WTC11 (cell line): Measurements from ENCODE around the gene C1R. TPM values are rescaled to one million over a fixed set of nuclear protein-coding genes. Genes with fewer than 3 reads are reported as not detected.

Experiments
- ATAC-seq: fragments of 200-7000 bp; cut with Tn5 transposase; 2 replicates; pipeline ENCODE4 v1.10.0; 2021; ENCODE audit warnings: mild to moderate bottlenecking, moderate library complexity
- CTCF ChIA-PET: fragments of 300-600 bp; sonication (Branson Sonifier 250); formaldehyde crosslinking; loops from one replicate; lab custom pipeline; 2021; ENCODE audit warnings: antibody characterized with exemption; lab: Charles Lee
- POLR2A ChIA-PET: fragments of 350-600 bp; sonication (Branson Sonifier 250); formaldehyde crosslinking; loops from one replicate; lab custom pipeline; 2021; ENCODE audit warnings: antibody characterized with exemption; lab: Charles Lee
- DNase-seq: peaks from one replicate; pipeline ENCODE4 v3.0.0; 2021; ENCODE audit warnings: low spot score
- H3K27ac Mint-ChIP-seq: 2 replicates; pipeline ENCODE4 v1.8.0; 2021; ENCODE audit warnings: mixed read lengths
- H3K27me3 Mint-ChIP-seq: 2 replicates; pipeline ENCODE4 v1.8.0; 2021; ENCODE audit warnings: low read depth, mild to moderate bottlenecking, moderate library complexity, mixed read lengths
- H3K36me3 Mint-ChIP-seq: 2 replicates; pipeline ENCODE4 v1.8.0; 2021; ENCODE audit warnings: mixed read lengths
- H3K4me1 Mint-ChIP-seq: 2 replicates; pipeline ENCODE4 v1.8.0; 2022; ENCODE audit warnings: mixed read lengths
- H3K4me3 Mint-ChIP-seq: 2 replicates; pipeline ENCODE4 v1.8.0; 2021; ENCODE audit warnings: mild to moderate bottlenecking, moderate library complexity, mixed read lengths
- H3K9me3 Mint-ChIP-seq: 2 replicates; pipeline ENCODE4 v1.8.0; 2021; ENCODE audit warnings: mixed read lengths
- CDX4 ChIP-seq: fragments of 250-450 bp; sonication (Bioruptor Pico); IDR thresholded peaks from 2 replicates; pipeline ENCODE4 v1.9.0; 2021; ENCODE audit warnings: moderate library complexity, mild to moderate bottlenecking, inconsistent platforms, borderline replicate concordance
- CREM ChIP-seq: sonication (generic); formaldehyde crosslinking; IDR thresholded peaks from 2 replicates; pipeline ENCODE4 v1.8.1; 2022; ENCODE audit warnings: mild to moderate bottlenecking, missing genetic modification reagents, moderate library complexity
- FOXJ3 ChIP-seq: sonication (generic); formaldehyde crosslinking; IDR thresholded peaks from 2 replicates; pipeline ENCODE4 v1.9.0; 2021; ENCODE audit warnings: missing genetic modification reagents, mild to moderate bottlenecking, borderline replicate concordance
- FOXP1 ChIP-seq: sonication (generic); formaldehyde crosslinking; IDR thresholded peaks from 2 replicates; pipeline ENCODE4 v1.8.0; 2022; ENCODE audit warnings: missing genetic modification reagents, mild to moderate bottlenecking, moderate library complexity, borderline replicate concordance
- GABPB1 ChIP-seq: sonication (generic); formaldehyde crosslinking; IDR thresholded peaks from 2 replicates; pipeline ENCODE4 v1.8.1; 2023; ENCODE audit warnings: mild to moderate bottlenecking, missing genetic modification reagents
- IRF2 ChIP-seq: sonication (generic); formaldehyde crosslinking; IDR thresholded peaks from 2 replicates; pipeline ENCODE4 v1.8.0; 2022; ENCODE audit warnings: low read depth, missing genetic modification reagents, borderline replicate concordance
- MLX ChIP-seq: sonication (generic); formaldehyde crosslinking; IDR thresholded peaks from 2 replicates; pipeline ENCODE4 v1.8.1; 2023; ENCODE audit warnings: mild to moderate bottlenecking, missing genetic modification reagents, moderate library complexity
- NFATC4 ChIP-seq: fragments of 250-450 bp; sonication (Bioruptor Pico); IDR thresholded peaks from 2 replicates; pipeline ENCODE4 v1.9.0; 2021; ENCODE audit warnings: mild to moderate bottlenecking
- NFE2L1 ChIP-seq: sonication (generic); formaldehyde crosslinking; IDR thresholded peaks from 2 replicates; pipeline ENCODE4 v1.8.1; 2023; ENCODE audit warnings: missing genetic modification reagents
- NR2C2 ChIP-seq: sonication (generic); formaldehyde crosslinking; IDR thresholded peaks from 2 replicates; pipeline ENCODE4 v1.8.0; 2022; ENCODE audit warnings: mild to moderate bottlenecking, missing genetic modification reagents
- PRRX2 ChIP-seq: fragments of 250-450 bp; sonication (Bioruptor Pico); IDR thresholded peaks from 2 replicates; pipeline ENCODE4 v1.8.0; 2021; ENCODE audit warnings: mild to moderate bottlenecking
- RELA ChIP-seq: sonication (generic); formaldehyde crosslinking; IDR thresholded peaks from 2 replicates; pipeline ENCODE4 v1.8.1; 2022; ENCODE audit warnings: missing genetic modification reagents, mild to moderate bottlenecking, borderline replicate concordance
- RORB ChIP-seq: fragments of 250-450 bp; sonication (Bioruptor Pico); IDR thresholded peaks from 2 replicates; pipeline ENCODE4 v1.9.0; 2021; ENCODE audit warnings: mild to moderate bottlenecking
- SMAD3 ChIP-seq: sonication (generic); formaldehyde crosslinking; IDR thresholded peaks from 2 replicates; pipeline ENCODE4 v1.8.0; 2022; ENCODE audit warnings: missing genetic modification reagents, mild to moderate bottlenecking, borderline replicate concordance
- SOX15 ChIP-seq: fragments of 250-450 bp; sonication (Bioruptor Pico); IDR thresholded peaks from 2 replicates; pipeline ENCODE4 v1.9.0; 2021; ENCODE audit warnings: mild to moderate bottlenecking
- TCF7 ChIP-seq: sonication (generic); formaldehyde crosslinking; IDR thresholded peaks from 2 replicates; pipeline ENCODE4 v1.8.0; 2022; ENCODE audit warnings: mild to moderate bottlenecking, low read depth, missing genetic modification reagents, moderate library complexity
- TEAD1 ChIP-seq: sonication (generic); formaldehyde crosslinking; IDR thresholded peaks from 2 replicates; pipeline ENCODE4 v1.8.0; 2022; ENCODE audit warnings: mild to moderate bottlenecking, missing genetic modification reagents
- TP53 ChIP-seq: sonication (generic); formaldehyde crosslinking; IDR thresholded peaks from 2 replicates; pipeline ENCODE4 v1.8.1; 2023; ENCODE audit warnings: mild to moderate bottlenecking, missing genetic modification reagents
- ZNF138 ChIP-seq: sonication (generic); formaldehyde crosslinking; conservative IDR thresholded peaks from 2 replicates; pipeline ENCODE4 v1.8.1; 2022; ENCODE audit warnings: mild to moderate bottlenecking, moderate library complexity, missing genetic modification reagents
- ZNF232 ChIP-seq: sonication (generic); formaldehyde crosslinking; IDR thresholded peaks from 2 replicates; pipeline ENCODE4 v1.8.0; 2022; ENCODE audit warnings: mild to moderate bottlenecking, missing genetic modification reagents
- ZNF263 ChIP-seq: sonication (generic); formaldehyde crosslinking; IDR thresholded peaks from 2 replicates; pipeline ENCODE4 v1.8.1; 2022; ENCODE audit warnings: low read depth, mild to moderate bottlenecking, moderate library complexity, missing genetic modification reagents
- ZNF317 ChIP-seq: sonication (generic); formaldehyde crosslinking; IDR thresholded peaks from 2 replicates; pipeline ENCODE4 v1.8.1; 2023; ENCODE audit warnings: low read depth, mild to moderate bottlenecking, moderate library complexity, missing genetic modification reagents, borderline replicate concordance
- ZNF532 ChIP-seq: fragments of 250-450 bp; sonication (Bioruptor Pico); IDR thresholded peaks from 2 replicates; pipeline ENCODE4 v1.9.0; 2021; ENCODE audit warnings: mild to moderate bottlenecking, borderline replicate concordance
- total RNA-seq: library from RNA; stranded (reverse); gene quantifications from 3 replicates; pipeline ENCODE4 v1.2.3, GENCODE V29; 2021
- TF ChIP-seq, protein P1 (sequence below): sonication (generic); formaldehyde crosslinking; IDR thresholded peaks from 2 replicates; pipeline ENCODE4 v1.8.0; 2023; ENCODE audit warnings: missing genetic modification reagents

Gene C1R
- total RNA-seq, 1 experiment from 2014 or later, result 8.4 TPM

GRCh38 chr12:7122811-7123769 is 30.8 kb upstream of the C1R start (continued):
- TF ChIP-seq SOX15 (CRISPR knock-in tag) (no peak), ZNF138 (CRISPR knock-in tag) (no peak), TP53 (CRISPR knock-in tag) (no peak), CREM (CRISPR knock-in tag) (no peak), TCF7 (no peak)
- TF ChIP-seq, all 79 proteins: peak for 0

DNA sequence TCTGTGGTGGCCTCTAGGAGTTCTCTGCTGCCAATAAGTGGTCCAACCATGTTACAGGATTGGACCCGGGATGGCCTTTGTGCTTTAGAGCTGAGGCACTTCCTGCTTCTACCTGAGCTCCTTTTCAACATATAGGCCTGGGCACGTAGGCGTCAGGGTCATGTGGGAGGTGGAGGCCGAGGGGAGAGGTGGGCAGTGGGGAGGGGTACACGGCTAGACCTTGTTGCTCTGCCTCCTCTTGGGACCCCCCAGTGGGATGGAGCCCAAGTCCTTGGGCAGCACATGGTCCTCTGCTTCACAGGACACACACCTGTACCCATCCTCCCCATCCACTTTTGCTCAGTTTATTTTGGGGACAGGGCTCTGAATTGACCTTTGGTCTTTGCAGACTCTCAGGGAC is 29.1 kb upstream of the C1R start:
- POLR2A ChIA-PET, result no interaction called here

GRCh38 chr12:7120166-7120565 is 27.9 kb upstream of the C1R start:
- no peaks in the 10 kb centered on the region for H3K36me3 Mint-ChIP-seq

More for the DNA sequence above, 29.1 kb upstream of the C1R start:
- Mint-ChIP-seq H3K36me3 (no peaks in the 10 kb centered on the region), H3K4me1 (peaks cover 9% of the 10 kb centered on the region), H3K9me3 (no peaks in the 10 kb centered on the region), H3K27me3 (peaks cover 5% of the 10 kb centered on the region; the same call in 1 of the 2 replicates), H3K27ac (no peak overlapping the region), H3K4me3 (no peak overlapping the region)
- ATAC-seq (no peak), DNase-seq (no peak)
- CTCF ChIA-PET, result interaction anchor here (1.0 to 1.8 kb wide), 2 partner anchors 8 to 9 kb away, joined by 3 to 6 read pairs; no protein-coding TSS in a partner anchor
- no peak for TF ChIP-seq FOXJ3
- TF ChIP-seq FOXP1 (CRISPR knock-in tag), result no peak
- no peak for TF ChIP-seq TP53 (CRISPR knock-in tag)
- no peak for TF ChIP-seq TEAD1
- TF ChIP-seq TCF7, result no peak
- no peak for TF ChIP-seq ZNF263 (CRISPR knock-in tag)
- TF ChIP-seq PRRX2, result no peak
- no peak for TF ChIP-seq ZNF232
- no peak for TF ChIP-seq RORB (CRISPR knock-in tag)

GRCh38 chr12:7118881-7119280 is 26.6 kb upstream of the C1R start:
- no peak overlapping the region for H3K4me3 Mint-ChIP-seq
- ChIA-PET POLR2A (no interaction called here), CTCF (no interaction called here)
- H3K27me3 Mint-ChIP-seq, result peaks cover 5% of the 10 kb centered on the region; the same call in 1 of the 2 replicates
- H3K36me3 Mint-ChIP-seq, result no peaks in the 10 kb centered on the region
- peaks cover 9% of the 10 kb centered on the region for H3K4me1 Mint-ChIP-seq
- ATAC-seq (no peak; the same call in 1 of the 2 replicates), DNase-seq (no peak)
- H3K9me3 Mint-ChIP-seq, result no peaks in the 10 kb centered on the region
- no peak overlapping the region for H3K27ac Mint-ChIP-seq
- TF ChIP-seq, protein P1, sequence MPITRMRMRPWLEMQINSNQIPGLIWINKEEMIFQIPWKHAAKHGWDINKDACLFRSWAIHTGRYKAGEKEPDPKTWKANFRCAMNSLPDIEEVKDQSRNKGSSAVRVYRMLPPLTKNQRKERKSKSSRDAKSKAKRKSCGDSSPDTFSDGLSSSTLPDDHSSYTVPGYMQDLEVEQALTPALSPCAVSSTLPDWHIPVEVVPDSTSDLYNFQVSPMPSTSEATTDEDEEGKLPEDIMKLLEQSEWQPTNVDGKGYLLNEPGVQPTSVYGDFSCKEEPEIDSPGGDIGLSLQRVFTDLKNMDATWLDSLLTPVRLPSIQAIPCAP (CRISPR knock-in tag), result no peak
- TF ChIP-seq MLX (no peak), NFATC4 (CRISPR knock-in tag) (no peak), GABPB1 (CRISPR knock-in tag) (no peak), ZNF138 (CRISPR knock-in tag) (no peak), ZNF532 (CRISPR knock-in tag) (no peak), NFE2L1 (CRISPR knock-in tag) (no peak), RELA (CRISPR knock-in tag) (no peak), CDX4 (CRISPR knock-in tag) (no peak), SMAD3 (CRISPR knock-in tag) (no peak), SOX15 (CRISPR knock-in tag) (no peak), CREM (CRISPR knock-in tag) (no peak), NR2C2 (CRISPR knock-in tag) (no peak), PRRX2 (no peak), IRF2 (CRISPR knock-in tag) (no peak)

More at GRCh38 chr12:7120166-7120565, 27.9 kb upstream of the C1R start:
- no peak overlapping the region for H3K27ac Mint-ChIP-seq
- POLR2A ChIA-PET, result no interaction called here
- peaks cover 9% of the 10 kb centered on the region for H3K4me1 Mint-ChIP-seq
- peaks cover 5% of the 10 kb centered on the region; the same call in 1 of the 2 replicates for H3K27me3 Mint-ChIP-seq
- H3K9me3 Mint-ChIP-seq, result no peaks in the 10 kb centered on the region
- DNase-seq, result no peak
- H3K4me3 Mint-ChIP-seq, result no peak overlapping the region
- TF ChIP-seq ZNF317 (no peak), RELA (CRISPR knock-in tag) (no peak), GABPB1 (CRISPR knock-in tag) (no peak), NR2C2 (CRISPR knock-in tag) (no peak)
- CTCF ChIA-PET, result interaction anchor here (0.8 kb wide), 1 partner anchor 12 kb away, joined by 4 read pairs; no protein-coding TSS in a partner anchor
- ATAC-seq, result no peak
